Activated T-cell treated with anti-CD3 and anti-CD28 coated beads for 48 hours (primary cell): ENCODE results near the gene SH2B3.
"Not testable (repeated sequence)": the region's sequence is repeated elsewhere in the genome, so short reads cannot be mapped to it uniquely, and the experiment has no call there.

Experiments used
- DNase-seq: peaks from one replicate; pipeline ENCODE4 v3.0.0-alpha.2; 2020; ENCODE audit warnings: low read depth

The SH2B3 gene

GRCh38 chr12:111460111-111460510, 54.4 kb downstream of the SH2B3 start:
- DNase-seq, result not testable (repeated sequence)

GRCh38 chr12:111462210-111462769, 56.6 kb downstream of the SH2B3 start:
- no peak for DNase-seq

- DNase-seq, result no peak
Observed at GRCh38 chr12:111467092-111467856, 61.6 kb downstream of the SH2B3 start.

- DNase-seq, result no peak
Observed at GRCh38 chr12:111467857-111468241, 62.1 kb downstream of the SH2B3 start.

- no peak for DNase-seq
Observed at GRCh38 chr12:111469401-111469800, 63.7 kb downstream of the SH2B3 start.

GRCh38 chr12:111471236-111471635, 65.5 kb downstream of the SH2B3 start:
- DNase-seq, result no peak

GRCh38 chr12:111482462-111482861, 76.7 kb downstream of the SH2B3 start:
- DNase-seq, result no peak

GRCh38 chr12:111488271-111488670, 82.5 kb downstream of the SH2B3 start:
- DNase-seq, result no peak

- DNase-seq, result no peak
Observed at GRCh38 chr12:111488798-111489197, 83.1 kb downstream of the SH2B3 start.

- DNase-seq, result not testable (repeated sequence)
Observed at GRCh38 chr12:111492979-111493378, 87.3 kb downstream of the SH2B3 start.

- no peak for DNase-seq
Observed at GRCh38 chr12:111494676-111495075, 89.0 kb downstream of the SH2B3 start.
